HG03469 (cell line): ENCODE measurements around the gene STAG3.
"Not testable (repeated sequence)": the region's sequence is repeated elsewhere in the genome, so short reads cannot be mapped to it uniquely, and the experiment has no call there.

Experiments used
- ATAC-seq: cut with Tn5 transposase; IDR thresholded peaks from one replicate; pipeline ENCODE4 v1.9.1; 2021; ENCODE audit warnings: mild to moderate bottlenecking, moderate library complexity, moderate number of reproducible peaks; ENCODE audit not compliant: unreplicated experiment

STAG3 gene

GRCh38 chr7:100210805-100211204, 33.1 kb downstream of the STAG3 start:
- ATAC-seq, result no peak

GRCh38 chr7:100211342-100211780, 33.6 kb downstream of the STAG3 start:
- ATAC-seq, result no peak

- ATAC-seq, result no peak
These were observed 35.0 kb downstream of the STAG3 start for GRCh38 chr7:100212631-100213286.

GRCh38 chr7:100213672-100214071, 36.0 kb downstream of the STAG3 start:
- ATAC-seq, result no peak

- not testable (repeated sequence) for ATAC-seq
These were observed 36.6 kb downstream of the STAG3 start for GRCh38 chr7:100214356-100214755.

- ATAC-seq, result no peak
These were observed 38.2 kb downstream of the STAG3 start for GRCh38 chr7:100215895-100216294.

GRCh38 chr7:100217934-100218333, 40.2 kb downstream of the STAG3 start:
- ATAC-seq, result not testable (repeated sequence)

- ATAC-seq, result no peak
These were observed 41.6 kb downstream of the STAG3 start for GRCh38 chr7:100219271-100219737.

GRCh38 chr7:100219801-100220585, 42.3 kb downstream of the STAG3 start, which contains the start of gene PVRIG:
Gene PVRIG, plus strand, starts transcription at chr7:100219949. Its CDS starts 22 bp downstream, at chr7:100219971.
- ATAC-seq, result not testable (repeated sequence)

- no peak for ATAC-seq
These were observed 43.0 kb downstream of the STAG3 start for GRCh38 chr7:100220586-100221230.

- peak; percentile 30 for ATAC-seq
These were observed 43.6 kb downstream of the STAG3 start for GRCh38 chr7:100221231-100221718.

- no peak for ATAC-seq
These were observed 44.2 kb downstream of the STAG3 start for GRCh38 chr7:100221767-100222444.

- no peak for ATAC-seq
These were observed 44.9 kb downstream of the STAG3 start for GRCh38 chr7:100222445-100223132.

- not testable (repeated sequence) for ATAC-seq
These were observed 45.7 kb downstream of the STAG3 start for GRCh38 chr7:100223376-100223927.

GRCh38 chr7:100224891-100225290, 47.2 kb downstream of the STAG3 start:
- not testable (repeated sequence) for ATAC-seq

- ATAC-seq, result not testable (repeated sequence)
These were observed 57.1 kb downstream of the STAG3 start for GRCh38 chr7:100234660-100235317.

- ATAC-seq, result not testable (repeated sequence)
These were observed 62.3 kb downstream of the STAG3 start for GRCh38 chr7:100239975-100240374.

- not testable (repeated sequence) for ATAC-seq
These were observed 65.7 kb downstream of the STAG3 start for GRCh38 chr7:100243385-100243784.

GRCh38 chr7:100244988-100245605, 67.4 kb downstream of the STAG3 start:
- ATAC-seq, result not testable (repeated sequence)
